ACHN (cell line): ENCODE measurements around the gene PIP4P1.
"Not testable (repeated sequence)": the region's sequence is repeated elsewhere in the genome, so short reads cannot be mapped to it uniquely, and the experiment has no call there.

Experiments
- DNase-seq: peaks from one replicate; pipeline ENCODE4 v3.0.0-alpha.2; 2015
- in situ Hi-C: cut with HindIII; loops from 2 replicates; pipeline ENCODE4 v1.10.0; 2017; ENCODE audit warnings: low sequenced_read_pairs, low pct_ligation_motif_present, low pct_unique_long_range_greater_than_20kb

Gene PIP4P1

GRCh38 chr14:20482382-20482781 lies 21.1 kb upstream of the PIP4P1 start:
- in situ Hi-C loops: no loop called here
- no peak for DNase-seq

- in situ Hi-C loops: no loop called here
- DNase-seq: no peak
These were observed 17.7 kb upstream of the PIP4P1 start for GRCh38 chr14:20478894-20479293.

GRCh38 chr14:20477211-20477876 lies 16.1 kb upstream of the PIP4P1 start:
- no peak for DNase-seq
- in situ Hi-C loops: no loop called here

GRCh38 chr14:20476776-20477175 lies 15.5 kb upstream of the PIP4P1 start:
- in situ Hi-C loops: no loop called here

GRCh38 chr14:20472536-20473169 lies 11.4 kb upstream of the PIP4P1 start:
- in situ Hi-C loops: no loop called here
- no peak for DNase-seq

More at GRCh38 chr14:20476776-20477175, 15.5 kb upstream of the PIP4P1 start:
- DNase-seq: no peak

- no peak for DNase-seq
- in situ Hi-C loops: no loop called here
These were observed 9.3 kb upstream of the PIP4P1 start for GRCh38 chr14:20470603-20470901.

- DNase-seq: peak; percentile 82
- in situ Hi-C loops: no loop called here
These were observed 8.8 kb upstream of the PIP4P1 start for GRCh38 chr14:20469890-20470602.

- peak; percentile 84 for DNase-seq
- in situ Hi-C loops: no loop called here
These were observed 8.1 kb upstream of the PIP4P1 start, which contains the start of gene PNP for GRCh38 chr14:20469242-20469889. Gene PNP, plus strand, starts transcription at chr14:20469406. Its CDS starts 119 bp downstream, at chr14:20469525.

- DNase-seq: peak; percentile 1
- in situ Hi-C loops: no loop called here
These were observed 7.6 kb upstream of the PIP4P1 start for GRCh38 chr14:20468764-20469241.

GRCh38 chr14:20460458-20461224 lies 593 bp downstream of the PIP4P1 start:
- peak; percentile 18 for DNase-seq
- in situ Hi-C loops: no loop called here

- no peak for DNase-seq
- in situ Hi-C loops: no loop called here
These were observed 3.0 kb downstream of the PIP4P1 start for GRCh38 chr14:20458031-20458789.

GRCh38 chr14:20456971-20457370 lies 4.3 kb downstream of the PIP4P1 start:
- in situ Hi-C loops: no loop called here
- DNase-seq: no peak

- peak; percentile 84 for DNase-seq
- in situ Hi-C loops: no loop called here
These were observed 5.6 kb downstream of the PIP4P1 start for GRCh38 chr14:20455355-20456300.

- in situ Hi-C loops: no loop called here
- peak; percentile 97 for DNase-seq
These were observed 6.5 kb downstream of the PIP4P1 start, which contains the start of the genes APEX1 and OSGEP for GRCh38 chr14:20454516-20455354. Gene APEX1, plus strand, starts transcription at chr14:20455226. Its CDS starts 420 bp downstream, at chr14:20455646. Gene OSGEP, minus strand, starts transcription at chr14:20454812. Its CDS starts 129 bp downstream, at chr14:20454683.

GRCh38 chr14:20452831-20453230 lies 8.4 kb downstream of the PIP4P1 start:
- DNase-seq, in situ Hi-C loops: not testable (repeated sequence)

- in situ Hi-C loops: no loop called here
- DNase-seq: no peak
These were observed 14.3 kb downstream of the PIP4P1 start for GRCh38 chr14:20446889-20447288.
